HepG2 (cell line): ENCODE results near the gene CCDC85C. TPM values are rescaled to one million over a fixed set of nuclear protein-coding genes. Genes with fewer than 3 reads are reported as not detected.

Experiments used
- ATAC-seq: fragments of 200-7000 bp; cut with Tn5 transposase; 3 replicates; pipeline ENCODE4 v1.9.1; 2020; ENCODE audit warnings: mild to moderate bottlenecking, moderate library complexity
- BruUV-seq: library from RNA; stranded (reverse); fragments of 400-500 nt; replicated peaks from 2 replicates; lab custom pipeline; 2021; lab: Mats Ljungman, UMichigan
- CTCF ChIA-PET: fragments of 300-600 bp; formaldehyde crosslinking; extraction: SDS; loops from one replicate; lab custom pipeline; 2021; ENCODE audit warnings: low total read pairs, inconsistent platforms, low intra/inter-chr PET ratio; lab: Yijun Ruan, JAX
- POLR2A ChIA-PET: fragments of 350-600 bp; sonication (Branson Sonifier 250); formaldehyde crosslinking; loops from one replicate; lab custom pipeline; 2020; ENCODE audit warnings: antibody characterized with exemption, inconsistent platforms; lab: Yijun Ruan, JAX
- DNase-seq: peaks from one replicate; pipeline ENCODE4 v3.0.0-alpha.2; 2015; ENCODE audit warnings: low spot score
- FAIRE-seq: peaks from 3 replicates; lab custom pipeline; 2011; peaks lifted over from hg19 to GRCh38; lab: Jason Lieb, UNC
- H2AFZ ChIP-seq: one replicate; pipeline ENCODE4 v1.6.1; 2011; ENCODE audit warnings: low read length, inconsistent platforms
- H3K27ac ChIP-seq: fragments of 300-600 bp; 3 replicates; pipeline ENCODE4 v1.8.0; 2011; ENCODE audit warnings: mixed run types, mild to moderate bottlenecking, mixed read lengths, low read length, inconsistent platforms; ENCODE audit not compliant: insufficient read depth; ENCODE audit errors: extremely low read length
- H3K27me3 ChIP-seq, 2 experiments: fragments of 200-600 bp in 1 of 2; 2 replicates in 1 of 2; 3 replicates in 1 of 2; pipeline versions ENCODE4 v1.6.0 to v1.8.0; 2011; ENCODE audit warnings: low read length in 2 of 2, mild to moderate bottlenecking in 2 of 2, moderate library complexity in 2 of 2, inconsistent platforms in 1 of 2; ENCODE audit not compliant: insufficient read depth in 2 of 2, control insufficient read depth in 1 of 2
- H3K36me3 ChIP-seq, 2 experiments: fragments of 200-600 bp in 1 of 2; replicated peaks in 1 of 2; 2 replicates in 1 of 2; 3 replicates in 1 of 2; pipeline versions ENCODE4 v1.5.1 to v1.8.0; 2011; ENCODE audit warnings: low read length in 2 of 2, inconsistent platforms in 1 of 2; ENCODE audit not compliant: insufficient read depth in 2 of 2, control insufficient read depth in 1 of 2
- H3K4me1 ChIP-seq: 2 replicates; pipeline ENCODE4 v1.5.1; 2012; ENCODE audit warnings: low read length, inconsistent platforms; ENCODE audit not compliant: insufficient read depth
- H3K4me2 ChIP-seq: 2 replicates; pipeline ENCODE4 v1.6.0; 2011; ENCODE audit warnings: low read depth, low read length, inconsistent platforms
- H3K4me3 ChIP-seq, 3 experiments: fragments of 200-600 bp in 1 of 3; sonication (generic), shearing (Covaris generic) in 1 of 3; replicated peaks in 1 of 3; 2 replicates each; pipeline ENCODE4 v1.5.1; 2011 to 2016; ENCODE audit warnings: low read length in 3 of 3, inconsistent platforms in 2 of 3, low read depth in 2 of 3, mild to moderate bottlenecking in 2 of 3, control low read depth in 1 of 3, mixed read lengths in 1 of 3; ENCODE audit not compliant: insufficient read depth in 1 of 3
- H3K79me2 ChIP-seq: one replicate; pipeline ENCODE4 v1.6.1; 2011; ENCODE audit warnings: low read length, inconsistent platforms; ENCODE audit not compliant: insufficient read depth
- H3K9ac ChIP-seq: 2 replicates; pipeline ENCODE4 v1.6.0; 2011; ENCODE audit warnings: mild to moderate bottlenecking, low read depth, low read length, inconsistent platforms; ENCODE audit not compliant: insufficient read depth
- H3K9me3 ChIP-seq: 2 replicates; pipeline ENCODE4 v1.5.1; 2012; ENCODE audit warnings: mild to moderate bottlenecking, low read length
- H4K20me1 ChIP-seq: 2 replicates; pipeline ENCODE4 v1.6.0; 2011; ENCODE audit warnings: inconsistent platforms, mild to moderate bottlenecking, low read length, moderate library complexity; ENCODE audit not compliant: insufficient read depth
- THRA ChIP-seq: sonication (generic); formaldehyde crosslinking; IDR thresholded peaks from 2 replicates; pipeline ENCODE4 v1.4.0; 2020; ENCODE audit warnings: missing genetic modification reagents, borderline replicate concordance
- ZBTB33 ChIP-seq: sonication (generic); formaldehyde crosslinking; IDR thresholded peaks from 2 replicates; pipeline ENCODE4 v1.4.0; 2020; ENCODE audit warnings: missing genetic modification reagents
- ZNF580 ChIP-seq: IDR thresholded peaks from 2 replicates; pipeline ENCODE4 v1.6.1; 2016; ENCODE audit warnings: low read depth, borderline replicate concordance
- WGBS: methylation state at CpG from one replicate; pipeline ENCODE4 v1.1.6; 2017; ENCODE audit warnings: low lambda C conversion rate; 5-methylcytosine and 5-hydroxymethylcytosine counted together
- in situ Hi-C: cut with HindIII; loops from 2 replicates; pipeline ENCODE4 v1.10.0; 2017; ENCODE audit warnings: low pct_unique_long_range_greater_than_20kb; ENCODE audit not compliant: extremely low pct_ligation_motif_present
- intact Hi-C: fragments of 100-400 bp; cut with micrococcal nuclease; formaldehyde crosslinking; loops from one replicate; pipeline ENCODE4 v1.10.0; 2022; ENCODE audit not compliant: unreplicated experiment
- polyA plus RNA-seq, 8 experiments: library from polyadenylated mRNA; depleted of rRNA in 3 of 8; stranded (reverse) in 7 of 8; unstranded in 1 of 8; fragments of >200 nt; fragmentation: Illumina TruSeq in 4 of 8; extraction: Trizol in 4 of 8; gene quantifications; 2 replicates each; pipeline versions ENCODE4 v1.2.1 to v1.2.3, GENCODE V29; 2011 to 2016; ENCODE audit warnings: low read depth in 4 of 8, missing spikeins in 1 of 8, mixed read lengths in 1 of 8; ENCODE audit not compliant: insufficient read depth in 1 of 8
- total RNA-seq, 5 experiments: library from RNA; depleted of rRNA; stranded (reverse); fragments of >200 nt; fragmentation: Illumina TruSeq; extraction: Trizol; gene quantifications; 2 replicates each; pipeline ENCODE4 v1.2.3, GENCODE V29; 2016; ENCODE audit warnings: low read depth in 1 of 5

The CCDC85C gene
- total and polyA plus RNA-seq, 2 of the 13 experiments (the other 11 are each of a cell fraction or from before 2014, with no cell fraction given) = 18.8 to 43.8 TPM

GRCh38 chr14:99460793-99461192, 143.2 kb downstream of the CCDC85C start:
- POLR2A ChIA-PET = interaction anchor here (1.5 kb wide), 1 partner anchor 20 kb away, joined by 6 read pairs; the partner anchor contains the start of genes CCNK and SETD3
- Histone ChIP-seq H3K4me1 (peaks cover 29% of the 10 kb centered on the region), H3K9me3 (no peaks in the 10 kb centered on the region), H3K4me3 (no peak overlapping the region), H2AFZ (no peak overlapping the region), H3K4me2 (no peak overlapping the region), H3K27ac (no peak overlapping the region), H3K9ac (no peak overlapping the region), H3K79me2 (peaks cover 4% of the 10 kb centered on the region), H3K27me3 (no peaks in the 10 kb centered on the region), H4K20me1 (no peaks in the 10 kb centered on the region; the same call in 1 of the 2 replicates), H3K36me3 (peaks cover 10 to 57% of the 10 kb centered on the region in 2 experiments)
- intact Hi-C loops (no loop called here), in situ Hi-C loops (no loop called here)
- ATAC-seq = peak; percentile 66
- 84% methylated on average over 3 of the region's 3 CpGs for WGBS
- no peak for DNase-seq
- TF ChIP-seq THRA (CRISPR knock-in tag) (no peak), ZNF580 (no peak), ZBTB33 (peak; percentile 32; the same call in 1 of the 2 replicates)
- CTCF ChIA-PET = no interaction called here
- no TSS peak for BruUV-seq
- peak; percentile 56 for FAIRE-seq
